Measurements from ENCODE around the gene TMEM138.

GRCh38 chr11:61418136-61418535, 56.0 kb downstream of the TMEM138 start:
- no peak for TF ChIP-seq CTCF (IDR thresholded peaks at IDR 0.05)
- no peak for TF ChIP-seq EZH2phosphoT487 (IDR thresholded peaks at IDR 0.05)
